Esophagus squamous epithelium (tissue), 5 donors: ENCODE results near the gene G6PC1. TPM values are rescaled to one million over a fixed set of nuclear protein-coding genes. Genes with fewer than 3 reads are reported as not detected.
"Not testable (repeated sequence)": the region's sequence is repeated elsewhere in the genome, so short reads cannot be mapped to it uniquely, and the experiment has no call there.

Experiments
- DNase-seq: peaks from one replicate; lab custom pipeline; 2025; lab: John Stamatoyannopoulos, UW
- H3K27ac ChIP-seq, 4 donors: fragments of 200-600 bp; sonication (generic); one replicate each; pipeline ENCODE4 v1.5.1; 2016 to 2019; ENCODE audit warnings: mild to moderate bottlenecking in 1 of 4
- H3K27me3 ChIP-seq, 4 donors: fragments of 200-600 bp; sonication (generic); 1 replicate in 3 of 4; 2 replicates in 1 of 4; pipeline versions ENCODE4 v1.5.1 to v1.6.0; 2017 to 2021; ENCODE audit warnings: antibody characterized with exemption in 1 of 4
- H3K36me3 ChIP-seq, 3 donors: fragments of 200-600 bp; sonication (generic); one replicate each; pipeline ENCODE4 v1.5.1; 2016 to 2019
- H3K4me1 ChIP-seq, 3 donors: fragments of 200-600 bp; sonication (generic); one replicate each; pipeline ENCODE4 v1.5.1; 2017 to 2019
- H3K4me3 ChIP-seq, 4 donors: fragments of 200-600 bp; sonication (generic); 1 replicate in 3 of 4; 2 replicates in 1 of 4; pipeline ENCODE4 v1.5.1; 2016 to 2019; ENCODE audit warnings: mild to moderate bottlenecking in 2 of 4, moderate library complexity in 1 of 4
- H3K9me3 ChIP-seq, 3 donors: fragments of 200-600 bp; sonication (generic); one replicate each; pipeline ENCODE4 v1.5.1; 2016 to 2019
- CTCF ChIP-seq, 6 experiments: fragments of 450-650 bp in 4 of 6; fragments of 200-600 bp in 2 of 6; sonication (generic) in 2 of 6; IDR thresholded peaks; one replicate each; pipeline ENCODE4 v1.5.1; 2016 to 2019; ENCODE audit warnings: antibody characterized with exemption in 6 of 6, mild to moderate bottlenecking in 4 of 6, moderate library complexity in 4 of 6
- POLR2A ChIP-seq, 4 donors: fragments of 450-650 bp; IDR thresholded peaks; one replicate each; pipeline ENCODE4 v1.6.1; 2017; ENCODE audit warnings: antibody characterized with exemption in 4 of 4, mild to moderate bottlenecking in 4 of 4, moderate library complexity in 3 of 4
- WGBS, 2 donors: methylation state at CpG; one replicate each; pipeline ENCODE4 v1.1.5; 2018; 5-methylcytosine and 5-hydroxymethylcytosine counted together
- intact Hi-C: fragments of 100-400 bp; cut with DNase I; formaldehyde crosslinking; loops from one replicate; pipeline ENCODE4 v1.15.0; 2022
- total RNA-seq, 4 donors: library from RNA; depleted of rRNA; stranded (reverse); fragments of >200 nt; gene quantifications; one replicate each; pipeline ENCODE4 v1.1.0, GENCODE V29; 2016
- donor health status: DM: yes; HTN: yes; CAD: no.

Gene G6PC1
- total RNA-seq, 4 donors from 2014 or later = not detected

- H3K4me3 ChIP-seq = no peak overlapping the region
- no peak overlapping the region for H3K27ac ChIP-seq
- DNase-seq = no peak
- 82 to 90% methylated on average over 5 of the region's 7 CpGs for WGBS, 2 donors
- TF ChIP-seq POLR2A (IDR thresholded peaks at IDR 0.05) (no peak), CTCF (IDR thresholded peaks at IDR 0.05) (no peak)
- H3K4me1 ChIP-seq = peaks cover 4 to 26% (median 24%) of the 10 kb centered on the region in 3 donors
- no peaks in the 10 kb centered on the region for H3K9me3 ChIP-seq
- intact Hi-C loops = no loop called here
- H3K27me3 ChIP-seq = no peaks in the 10 kb centered on the region
- H3K36me3 ChIP-seq = no peaks in the 10 kb centered on the region
These were observed 2.3 kb upstream of the G6PC1 start for GRCh38 chr17:42898147-42898811.

- H3K27me3 ChIP-seq, H3K9me3 ChIP-seq, H3K36me3 ChIP-seq, intact Hi-C loops, H3K4me1 ChIP-seq, DNase-seq, H3K27ac ChIP-seq, H3K4me3 ChIP-seq: not testable (repeated sequence)
- 59 to 60% methylated on average over 3 of the region's 3 CpGs for WGBS, 2 donors
These were observed 618 bp upstream of the G6PC1 start for GRCh38 chr17:42899981-42900380.

GRCh38 chr17:42901535-42902229, 1.1 kb downstream of the G6PC1 start:
- no peak for TF ChIP-seq CTCF (IDR thresholded peaks at IDR 0.05)
- no peak for TF ChIP-seq POLR2A (IDR thresholded peaks at IDR 0.05)
- Histone ChIP-seq H3K27ac (no peak overlapping the region), H3K9me3 (no peaks in the 10 kb centered on the region), H3K4me1 (no peaks in the 10 kb centered on the region), H3K27me3 (no peaks in the 10 kb centered on the region), H3K36me3 (no peaks in the 10 kb centered on the region), H3K4me3 (no peak overlapping the region)
- intact Hi-C loops = no loop called here
- DNase-seq = no peak
- WGBS, 2 donors = 69% methylated on average over 10 of the region's 10 CpGs

GRCh38 chr17:42904110-42904469, 3.5 kb downstream of the G6PC1 start:
- Histone ChIP-seq H3K36me3 (no peaks in the 10 kb centered on the region), H3K4me3 (no peak overlapping the region), H3K27me3 (no peaks in the 10 kb centered on the region), H3K4me1 (no peaks in the 10 kb centered on the region), H3K9me3 (no peaks in the 10 kb centered on the region), H3K27ac (no peak overlapping the region)
- TF ChIP-seq CTCF (IDR thresholded peaks at IDR 0.05) = no peak
- no peak for TF ChIP-seq POLR2A (IDR thresholded peaks at IDR 0.05)
- no peak for DNase-seq
- intact Hi-C loops = no loop called here
- WGBS, 2 donors = 69 to 72% methylated on average over 6 of the region's 6 CpGs

- H3K27ac ChIP-seq = no peak overlapping the region
- H3K36me3 ChIP-seq = no peaks in the 10 kb centered on the region
- no peak for TF ChIP-seq CTCF (IDR thresholded peaks at IDR 0.05)
- TF ChIP-seq POLR2A (IDR thresholded peaks at IDR 0.05) = no peak
- H3K4me1 ChIP-seq = no peaks in the 10 kb centered on the region
- H3K9me3 ChIP-seq = no peaks in the 10 kb centered on the region
- H3K4me3 ChIP-seq = no peak overlapping the region
- DNase-seq = no peak
- WGBS, 2 donors = 62 to 72% methylated on average over 8 of the region's 8 CpGs
- H3K27me3 ChIP-seq = peaks cover 0 to 8% (median 0%) of the 10 kb centered on the region in 4 donors
- intact Hi-C loops = no loop called here
These were observed 6.3 kb downstream of the G6PC1 start for GRCh38 chr17:42906772-42907446.
